ENCODE measurements around the gene ACOXL.

ACOXL gene

GRCh38 chr2:110995911-110996310 is 263.5 kb downstream of the ACOXL start:
- TF ChIP-seq CTCF (IDR thresholded peaks at IDR 0.05; ENCODE audit: insufficient read depth, low read length, poor library complexity, severe bottlenecking), result no peak
- Histone ChIP-seq H3K36me3 (ENCODE audit: control insufficient read depth, insufficient read depth, low read length) (no peaks in the 10 kb centered on the region), H3K4me3 (replicated peaks; ENCODE audit: low read depth, low read length) (no peak overlapping the region), H3K27me3 (replicated peaks; ENCODE audit: control insufficient read depth, insufficient read depth, low read length) (no peaks in the 10 kb centered on the region)
- DNase-seq (ENCODE audit: extremely low read depth, insufficient read length), result no peak

GRCh38 chr2:110997331-110998045 is 265.1 kb downstream of the ACOXL start:
- Histone ChIP-seq H3K4me3 (replicated peaks; ENCODE audit: low read depth, low read length) (no peak overlapping the region), H3K27me3 (replicated peaks; ENCODE audit: control insufficient read depth, insufficient read depth, low read length) (no peaks in the 10 kb centered on the region), H3K36me3 (ENCODE audit: control insufficient read depth, insufficient read depth, low read length) (no peaks in the 10 kb centered on the region)
- TF ChIP-seq CTCF (IDR thresholded peaks at IDR 0.05; ENCODE audit: insufficient read depth, low read length, poor library complexity, severe bottlenecking), result no peak
- no peak for DNase-seq (ENCODE audit: extremely low read depth, insufficient read length)

- H3K36me3 ChIP-seq (ENCODE audit: control insufficient read depth, insufficient read depth, low read length), result no peaks in the 10 kb centered on the region
- H3K27me3 ChIP-seq (replicated peaks; ENCODE audit: control insufficient read depth, insufficient read depth, low read length), result no peaks in the 10 kb centered on the region
- no peak for TF ChIP-seq CTCF (IDR thresholded peaks at IDR 0.05; ENCODE audit: insufficient read depth, low read length, poor library complexity, severe bottlenecking)
- DNase-seq (ENCODE audit: extremely low read depth, insufficient read length), result no peak
- no peak overlapping the region for H3K4me3 ChIP-seq (replicated peaks; ENCODE audit: low read depth, low read length)
These were observed 265.9 kb downstream of the ACOXL start for GRCh38 chr2:110998311-110998710.

- no peak for TF ChIP-seq CTCF (IDR thresholded peaks at IDR 0.05; ENCODE audit: insufficient read depth, low read length, poor library complexity, severe bottlenecking)
- DNase-seq (ENCODE audit: extremely low read depth, insufficient read length), result no peak
- no peaks in the 10 kb centered on the region for H3K27me3 ChIP-seq (replicated peaks; ENCODE audit: control insufficient read depth, insufficient read depth, low read length)
- no peaks in the 10 kb centered on the region for H3K36me3 ChIP-seq (ENCODE audit: control insufficient read depth, insufficient read depth, low read length)
- no peak overlapping the region for H3K4me3 ChIP-seq (replicated peaks; ENCODE audit: low read depth, low read length)
These were observed 267.3 kb downstream of the ACOXL start for GRCh38 chr2:110999626-111000025.

- no peak for DNase-seq (ENCODE audit: extremely low read depth, insufficient read length)
- no peak overlapping the region for H3K4me3 ChIP-seq (replicated peaks; ENCODE audit: low read depth, low read length)
- no peaks in the 10 kb centered on the region for H3K36me3 ChIP-seq (ENCODE audit: control insufficient read depth, insufficient read depth, low read length)
- H3K27me3 ChIP-seq (replicated peaks; ENCODE audit: control insufficient read depth, insufficient read depth, low read length), result no peaks in the 10 kb centered on the region
- no peak for TF ChIP-seq CTCF (IDR thresholded peaks at IDR 0.05; ENCODE audit: insufficient read depth, low read length, poor library complexity, severe bottlenecking)
These were observed 272.9 kb downstream of the ACOXL start for GRCh38 chr2:111005307-111005706.

GRCh38 chr2:111005821-111006220 is 273.4 kb downstream of the ACOXL start:
- H3K36me3 ChIP-seq (ENCODE audit: control insufficient read depth, insufficient read depth, low read length), result no peaks in the 10 kb centered on the region
- H3K27me3 ChIP-seq (replicated peaks; ENCODE audit: control insufficient read depth, insufficient read depth, low read length), result no peaks in the 10 kb centered on the region
- no peak overlapping the region for H3K4me3 ChIP-seq (replicated peaks; ENCODE audit: low read depth, low read length)
- no peak for DNase-seq (ENCODE audit: extremely low read depth, insufficient read length)
- TF ChIP-seq CTCF (IDR thresholded peaks at IDR 0.05; ENCODE audit: insufficient read depth, low read length, poor library complexity, severe bottlenecking), result no peak

Data from GM06990 (cell line).